Large intestine (tissue), 3 donors: ENCODE results near the gene PRKAR2B. TPM values are rescaled to one million over a fixed set of nuclear protein-coding genes. Genes with fewer than 3 reads are reported as not detected.
A peak's percentile ranks its signal among the peaks of the same experiment; 100 is the strongest.

Experiments used
- DNase-seq, 2 donors: peaks; one replicate each; pipeline versions ENCODE4 v3.0.0 to v3.0.0-alpha.2; 2013
- H3K27ac ChIP-seq: one replicate; pipeline ENCODE4 v1.5.1; 2013; ENCODE audit warnings: low read length
- H3K27me3 ChIP-seq: 2 replicates; pipeline ENCODE4 v1.6.1; 2013; ENCODE audit warnings: low read length; ENCODE audit not compliant: control insufficient read depth, insufficient read depth
- H3K36me3 ChIP-seq: 2 replicates; pipeline ENCODE4 v1.6.1; 2013; ENCODE audit warnings: low read length; ENCODE audit not compliant: control insufficient read depth, insufficient read depth
- H3K4me1 ChIP-seq: one replicate; pipeline ENCODE4 v1.6.1; 2013; ENCODE audit warnings: low read length; ENCODE audit not compliant: control insufficient read depth, insufficient read depth
- H3K4me3 ChIP-seq: one replicate; pipeline ENCODE4 v1.5.1; 2013; ENCODE audit warnings: low read length
- H3K9me3 ChIP-seq: one replicate; pipeline ENCODE4 v1.6.1; 2013; ENCODE audit warnings: mild to moderate bottlenecking, low read depth, low read length, moderate library complexity; ENCODE audit not compliant: control insufficient read depth
- WGBS: methylation state at CpG from one replicate; pipeline ENCODE4 v1.1.5; 2013; ENCODE audit warnings: low lambda C conversion rate; ENCODE audit not compliant: insufficient coverage; 5-methylcytosine and 5-hydroxymethylcytosine counted together
- polyA plus RNA-seq: library from polyadenylated mRNA; unstranded; fragments of 120-200 nt; gene quantifications from one replicate; pipeline ENCODE4 v1.2.1, GENCODE V29; 2013

The PRKAR2B gene
- polyA plus RNA-seq, 1 donor, result 16.3 TPM

GRCh38 chr7:107115762-107116540, 71.4 kb downstream of the PRKAR2B start:
- Histone ChIP-seq H3K4me3 (no peak overlapping the region), H3K9me3 (no peaks in the 10 kb centered on the region), H3K4me1 (no peaks in the 10 kb centered on the region), H3K36me3 (no peaks in the 10 kb centered on the region), H3K27ac (no peak overlapping the region), H3K27me3 (no peaks in the 10 kb centered on the region)
- no peak for DNase-seq
- 94% methylated on average over 6 of the region's 7 CpGs for WGBS

- Histone ChIP-seq H3K9me3 (no peaks in the 10 kb centered on the region), H3K27ac (no peak overlapping the region), H3K36me3 (no peaks in the 10 kb centered on the region), H3K27me3 (no peaks in the 10 kb centered on the region), H3K4me1 (no peaks in the 10 kb centered on the region), H3K4me3 (no peak overlapping the region)
- WGBS, result 50% methylated on average over 1 of the region's 5 CpGs
- no peak for DNase-seq
Measured at GRCh38 chr7:107118109-107118900, 73.8 kb downstream of the PRKAR2B start.

DNA sequence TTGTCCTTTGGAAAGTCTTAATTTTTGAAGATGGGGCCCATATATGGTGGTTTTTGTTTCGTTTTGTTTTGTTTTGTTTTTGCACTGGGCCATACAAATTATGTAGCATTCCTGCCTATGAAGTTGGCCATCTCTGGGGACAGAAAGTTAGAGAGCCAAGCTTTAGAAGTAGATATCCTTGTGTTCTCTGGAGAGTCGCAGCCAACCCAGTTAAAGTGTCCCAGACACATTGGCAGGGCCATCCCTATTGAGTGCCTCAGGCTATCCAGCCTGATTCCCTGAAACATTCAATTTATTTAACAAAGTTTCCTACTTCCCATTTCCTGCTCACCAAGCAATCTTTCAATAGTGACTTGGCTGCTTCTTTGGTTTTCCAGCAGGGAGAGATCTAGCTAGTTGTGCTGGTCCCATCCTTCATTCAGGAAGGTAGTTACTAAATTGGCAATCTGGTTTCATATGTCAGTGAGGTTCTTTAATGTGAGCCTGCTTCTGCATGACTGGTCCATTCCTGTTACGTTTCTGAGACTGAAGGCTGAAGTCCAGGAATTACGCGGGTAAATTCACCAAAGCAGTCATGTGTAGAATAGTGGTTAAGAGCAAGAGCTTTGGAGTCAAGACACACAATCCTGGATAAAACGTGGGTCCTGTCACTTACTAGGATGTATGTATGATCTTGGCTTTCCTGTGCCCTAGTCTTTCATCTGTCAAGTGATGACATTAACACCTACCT, 75.0 kb downstream of the PRKAR2B start:
- H3K4me3 ChIP-seq, result no peak overlapping the region
- no peaks in the 10 kb centered on the region for H3K9me3 ChIP-seq
- no peak overlapping the region for H3K27ac ChIP-seq
- DNase-seq, result no peak
- no CpG with 5 or more reads among the region's 6 CpGs for WGBS
- no peaks in the 10 kb centered on the region for H3K27me3 ChIP-seq
- H3K36me3 ChIP-seq, result no peaks in the 10 kb centered on the region
- no peaks in the 10 kb centered on the region for H3K4me1 ChIP-seq

GRCh38 chr7:107122486-107122911, 78.0 kb downstream of the PRKAR2B start:
- no peaks in the 10 kb centered on the region for H3K27me3 ChIP-seq
- DNase-seq, result peak in 1 of 2 donors; percentile 18
- WGBS, result 0% methylated on average over 1 of the region's 4 CpGs
- H3K9me3 ChIP-seq, result no peaks in the 10 kb centered on the region
- no peak overlapping the region for H3K4me3 ChIP-seq
- H3K27ac ChIP-seq, result peak overlapping the region; percentile 10
- no peaks in the 10 kb centered on the region for H3K36me3 ChIP-seq
- no peaks in the 10 kb centered on the region for H3K4me1 ChIP-seq

- Histone ChIP-seq H3K4me1 (no peaks in the 10 kb centered on the region), H3K27ac (no peak overlapping the region), H3K27me3 (no peaks in the 10 kb centered on the region), H3K9me3 (no peaks in the 10 kb centered on the region), H3K36me3 (no peaks in the 10 kb centered on the region), H3K4me3 (no peak overlapping the region)
- no peak for DNase-seq
- 80% methylated on average over 2 of the region's 4 CpGs for WGBS
Measured at GRCh38 chr7:107123392-107123791, 78.9 kb downstream of the PRKAR2B start.

DNA sequence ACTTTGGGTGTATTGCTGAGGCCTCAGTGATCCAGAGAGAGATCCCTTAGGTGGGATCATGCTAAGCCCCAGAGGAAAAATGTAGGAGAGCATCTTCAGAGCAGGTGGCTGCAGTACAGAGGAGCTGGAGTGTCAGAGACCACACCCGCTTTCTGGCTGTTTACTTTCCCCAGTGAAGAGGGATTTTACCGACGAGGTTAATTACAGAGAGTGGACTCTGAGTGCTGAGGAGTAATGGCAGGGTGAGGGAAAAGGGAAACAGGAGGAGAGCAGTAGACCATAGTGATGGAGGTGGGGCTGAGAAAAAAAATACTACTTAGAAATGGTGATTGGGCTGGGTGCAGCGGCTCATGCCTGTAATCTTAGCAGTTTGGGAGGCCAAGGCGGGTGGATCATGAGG, 81.0 kb downstream of the PRKAR2B start:
- Histone ChIP-seq H3K9me3 (no peaks in the 10 kb centered on the region), H3K27ac (no peak overlapping the region), H3K27me3 (no peaks in the 10 kb centered on the region), H3K4me1 (no peaks in the 10 kb centered on the region), H3K36me3 (no peaks in the 10 kb centered on the region), H3K4me3 (no peak overlapping the region)
- DNase-seq, result no peak
- 0% methylated on average over 2 of the region's 5 CpGs for WGBS

DNA sequence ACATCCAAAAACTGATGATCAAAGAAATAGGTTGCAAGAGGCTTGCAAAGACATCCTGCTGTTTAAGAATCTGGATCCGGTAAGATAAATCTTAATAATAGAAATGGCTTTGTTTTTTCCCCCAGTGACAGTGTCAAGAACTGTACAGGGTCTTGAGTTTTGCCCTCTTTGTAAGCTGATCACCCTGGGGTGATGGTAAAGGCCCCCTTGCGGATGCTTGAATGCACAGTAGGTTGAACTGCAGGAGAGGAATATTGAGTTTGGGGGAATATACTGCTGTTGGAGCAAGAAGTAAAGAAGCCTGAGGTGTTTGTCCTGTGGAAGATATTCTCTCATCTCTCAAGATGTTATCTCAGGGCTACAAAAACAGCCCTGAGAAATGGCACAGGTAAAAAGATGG, 83.7 kb downstream of the PRKAR2B start:
- Histone ChIP-seq H3K9me3 (no peaks in the 10 kb centered on the region), H3K4me3 (no peak overlapping the region), H3K27ac (no peak overlapping the region), H3K4me1 (no peaks in the 10 kb centered on the region), H3K36me3 (no peaks in the 10 kb centered on the region), H3K27me3 (no peaks in the 10 kb centered on the region)
- WGBS, result no CpG with 5 or more reads among the region's 2 CpGs
- no peak for DNase-seq

DNA sequence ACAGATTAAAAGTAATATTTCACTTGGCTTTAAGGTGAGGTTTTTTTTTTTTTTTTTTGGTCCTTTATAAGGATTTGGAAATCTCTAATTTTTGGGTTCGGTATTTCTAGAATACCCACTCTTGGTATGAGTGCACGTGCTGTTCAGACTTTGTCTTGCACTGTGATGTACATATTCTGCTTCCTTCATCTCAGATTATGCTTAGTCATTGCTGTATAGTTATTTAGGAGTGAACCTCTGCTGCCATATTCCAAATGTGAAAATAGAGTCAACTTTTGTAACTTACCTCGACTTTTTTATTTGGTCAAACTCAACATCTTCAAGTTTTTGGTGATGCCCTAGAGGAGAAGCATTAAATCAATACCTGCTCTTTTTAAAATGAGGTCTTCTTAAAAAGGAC, 84.2 kb downstream of the PRKAR2B start:
- Histone ChIP-seq H3K4me3 (no peak overlapping the region), H3K4me1 (no peaks in the 10 kb centered on the region), H3K36me3 (no peaks in the 10 kb centered on the region), H3K27me3 (peaks cover 2% of the 10 kb centered on the region), H3K9me3 (no peaks in the 10 kb centered on the region), H3K27ac (no peak overlapping the region)
- 100% methylated on average over 1 of the region's 3 CpGs for WGBS
- DNase-seq, result no peak

GRCh38 chr7:107130487-107131220, 86.1 kb downstream of the PRKAR2B start:
- Histone ChIP-seq H3K4me3 (no peak overlapping the region), H3K27me3 (peaks cover 2% of the 10 kb centered on the region), H3K36me3 (no peaks in the 10 kb centered on the region), H3K9me3 (no peaks in the 10 kb centered on the region), H3K27ac (no peak overlapping the region), H3K4me1 (no peaks in the 10 kb centered on the region)
- WGBS, result 70% methylated on average over 2 of the region's 6 CpGs
- no peak for DNase-seq

DNA sequence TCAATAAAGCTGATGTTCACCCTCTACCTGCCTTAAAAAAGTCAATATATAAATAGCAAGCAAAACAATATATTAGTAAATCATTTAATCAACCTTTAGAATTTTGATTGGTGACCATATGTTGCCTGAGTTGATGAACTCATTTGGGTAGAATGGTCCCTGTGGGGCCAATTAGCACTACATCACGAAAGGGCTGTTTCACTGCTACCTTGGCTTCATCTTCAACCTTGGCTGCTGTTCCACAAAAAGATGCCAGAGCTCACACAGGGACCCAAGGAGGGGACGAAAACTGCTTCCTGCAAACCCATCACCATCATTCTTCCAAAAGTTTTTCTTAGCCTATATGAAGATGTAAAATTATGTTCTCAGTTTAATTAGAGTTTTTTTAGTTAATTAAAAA, 88.9 kb downstream of the PRKAR2B start:
- H3K4me3 ChIP-seq, result no peak overlapping the region
- H3K36me3 ChIP-seq, result no peaks in the 10 kb centered on the region
- no peaks in the 10 kb centered on the region for H3K4me1 ChIP-seq
- H3K9me3 ChIP-seq, result no peaks in the 10 kb centered on the region
- no peak for DNase-seq
- no CpG with 5 or more reads among the region's 2 CpGs for WGBS
- peaks cover 2% of the 10 kb centered on the region for H3K27me3 ChIP-seq
- no peak overlapping the region for H3K27ac ChIP-seq
